H9 (cell line): ENCODE data around the gene WDR38. TPM values are rescaled to one million over a fixed set of nuclear protein-coding genes. Genes with fewer than 3 reads are reported as not detected.

ENCODE experiments used
- DNase-seq: peaks from one replicate; pipeline ENCODE4 v3.0.0-alpha.2; 2017
- H2AFZ ChIP-seq: one replicate; pipeline ENCODE4 v1.6.1; 2013; ENCODE audit warnings: mild to moderate bottlenecking, low read length, control low read depth, moderate library complexity
- H2AK5ac ChIP-seq: 2 replicates; pipeline ENCODE4 v1.6.1; 2013; ENCODE audit warnings: low read length, control low read depth, mixed read lengths; ENCODE audit not compliant: insufficient read length
- H2BK120ac ChIP-seq: one replicate; pipeline ENCODE4 v1.6.1; 2013; ENCODE audit warnings: low read depth, mild to moderate bottlenecking, low read length, control low read depth, inconsistent platforms; ENCODE audit not compliant: poor library complexity, severe bottlenecking
- H2BK12ac ChIP-seq: 2 replicates; pipeline ENCODE4 v1.6.1; 2013; ENCODE audit warnings: low read length, control low read depth, mixed read lengths, low read depth; ENCODE audit not compliant: insufficient read length
- H2BK15ac ChIP-seq: 2 replicates; pipeline ENCODE4 v1.6.1; 2013; ENCODE audit warnings: low read depth, low read length, control low read depth
- H2BK20ac ChIP-seq: one replicate; pipeline ENCODE4 v1.6.1; 2013; ENCODE audit warnings: low read depth, mild to moderate bottlenecking, low read length, control low read depth, inconsistent platforms; ENCODE audit not compliant: poor library complexity, severe bottlenecking
- H2BK5ac ChIP-seq: 2 replicates; pipeline ENCODE4 v1.6.1; 2013; ENCODE audit warnings: low read length, control low read depth, mixed read lengths; ENCODE audit not compliant: insufficient read length
- H3K14ac ChIP-seq: 2 replicates; pipeline ENCODE4 v1.6.1; 2013; ENCODE audit warnings: low read length, control low read depth; ENCODE audit not compliant: insufficient read depth
- H3K18ac ChIP-seq: 2 replicates; pipeline ENCODE4 v1.6.1; 2013; ENCODE audit warnings: low read depth, mild to moderate bottlenecking, mixed read lengths, low read length, control low read depth; ENCODE audit not compliant: insufficient read length
- H3K23ac ChIP-seq: 2 replicates; pipeline ENCODE4 v1.6.1; 2013; ENCODE audit warnings: low read length, control low read depth, mixed read lengths, low read depth; ENCODE audit not compliant: insufficient read length
- H3K23me2 ChIP-seq: 2 replicates; pipeline ENCODE4 v1.6.1; 2013; ENCODE audit warnings: low read depth, mild to moderate bottlenecking, mixed read lengths, low read length, control low read depth; ENCODE audit not compliant: insufficient read length, poor library complexity, severe bottlenecking
- H3K27ac ChIP-seq: 2 replicates; pipeline ENCODE4 v1.5.1; 2013; ENCODE audit warnings: low read length, control low read depth, mixed read lengths, low read depth; ENCODE audit not compliant: insufficient read length
- H3K27me3 ChIP-seq: 2 replicates; pipeline ENCODE4 v1.6.1; 2013; ENCODE audit warnings: low read length, control low read depth, inconsistent platforms; ENCODE audit not compliant: insufficient read depth
- H3K4ac ChIP-seq: 2 replicates; pipeline ENCODE4 v1.6.1; 2013; ENCODE audit warnings: low read depth, mild to moderate bottlenecking, control low read depth, inconsistent platforms, low read length, moderate library complexity
- H3K4me1 ChIP-seq: 2 replicates; pipeline ENCODE4 v1.6.1; 2013; ENCODE audit warnings: low read length, control low read depth, inconsistent platforms; ENCODE audit not compliant: insufficient read depth
- H3K4me2 ChIP-seq: 2 replicates; pipeline ENCODE4 v1.6.1; 2013; ENCODE audit warnings: low read length, control low read depth, mixed read lengths; ENCODE audit not compliant: insufficient read length, insufficient read depth
- H3K56ac ChIP-seq: 2 replicates; pipeline ENCODE4 v1.6.1; 2013; ENCODE audit warnings: low read depth, mild to moderate bottlenecking, mixed read lengths, low read length, control low read depth; ENCODE audit not compliant: insufficient read length
- H3K79me1 ChIP-seq: 2 replicates; pipeline ENCODE4 v1.6.1; 2013; ENCODE audit warnings: low read depth, mild to moderate bottlenecking, moderate library complexity, low read length, control low read depth, inconsistent platforms; ENCODE audit not compliant: insufficient read depth, poor library complexity, severe bottlenecking
- H3K79me2 ChIP-seq: 2 replicates; pipeline ENCODE4 v1.6.1; 2013; ENCODE audit warnings: low read length, control low read depth, inconsistent platforms; ENCODE audit not compliant: insufficient read depth
- H3K9ac ChIP-seq: 2 replicates; pipeline ENCODE4 v1.6.1; 2013; ENCODE audit warnings: low read length, control low read depth, mixed read lengths; ENCODE audit not compliant: insufficient read length; ENCODE audit errors: extremely low read depth
- H3K9me3 ChIP-seq: one replicate; pipeline ENCODE4 v1.6.1; 2013; ENCODE audit warnings: low read depth, low read length, inconsistent platforms; ENCODE audit not compliant: control insufficient read depth
- H3T11ph ChIP-seq: one replicate; pipeline ENCODE4 v1.6.1; 2013; ENCODE audit warnings: mild to moderate bottlenecking, low read length, control low read depth, inconsistent platforms
- H4K20me1 ChIP-seq: one replicate; pipeline ENCODE4 v1.6.1; 2013; ENCODE audit not compliant: control insufficient read depth, insufficient read length, insufficient read depth
- H4K5ac ChIP-seq: 2 replicates; pipeline ENCODE4 v1.6.1; 2013; ENCODE audit warnings: low read depth, mild to moderate bottlenecking, mixed read lengths, low read length, control low read depth; ENCODE audit not compliant: insufficient read length
- H4K8ac ChIP-seq: replicated peaks from 2 replicates; pipeline ENCODE4 v1.6.1; 2013; ENCODE audit warnings: low read length, control low read depth, mixed read lengths, low read depth; ENCODE audit not compliant: insufficient read length
- H4K91ac ChIP-seq: 2 replicates; pipeline ENCODE4 v1.6.1; 2013; ENCODE audit warnings: low read depth, mild to moderate bottlenecking, moderate library complexity, mixed read lengths, low read length, control low read depth; ENCODE audit not compliant: insufficient read length
- H3K27ac Mint-ChIP-seq, 3 experiments: 2 replicates in 2 of 3; 3 replicates in 1 of 3; pipeline ENCODE4 v1.8.0; 2020 to 2021; ENCODE audit warnings: mixed read lengths in 3 of 3, mild to moderate bottlenecking in 1 of 3, moderate library complexity in 1 of 3
- H3K27me3 Mint-ChIP-seq: 2 replicates; pipeline ENCODE4 v1.8.0; 2021; ENCODE audit warnings: low read depth, mild to moderate bottlenecking, moderate library complexity, mixed read lengths
- H3K36me3 Mint-ChIP-seq, 3 experiments: 2 replicates in 2 of 3; 3 replicates in 1 of 3; pipeline ENCODE4 v1.8.0; 2020 to 2021; ENCODE audit warnings: low read depth in 3 of 3, mixed read lengths in 3 of 3; ENCODE audit not compliant: insufficient read depth in 1 of 3
- H3K4me1 Mint-ChIP-seq, 2 experiments: 2 replicates each; pipeline ENCODE4 v1.8.0; 2020; ENCODE audit warnings: mixed read lengths in 2 of 2
- H3K4me3 Mint-ChIP-seq, 2 experiments: 2 replicates in 1 of 2; 3 replicates in 1 of 2; pipeline ENCODE4 v1.8.0; 2020 to 2021; ENCODE audit warnings: mild to moderate bottlenecking in 2 of 2, mixed read lengths in 2 of 2, moderate library complexity in 1 of 2
- H3K9me3 Mint-ChIP-seq, 2 experiments: 2 replicates in 1 of 2; 3 replicates in 1 of 2; pipeline ENCODE4 v1.8.0; 2020; ENCODE audit warnings: mild to moderate bottlenecking in 2 of 2, mixed read lengths in 2 of 2, moderate library complexity in 1 of 2
- WGBS: extraction: QIAGEN DNeasy Blood & Tissue Kit; methylation state at CpG from one replicate; pipeline ENCODE4 v1.1.7; 2013; ENCODE audit warnings: missing lambda C conversion rate, low lambda C conversion rate, mixed read lengths; ENCODE audit not compliant: insufficient read length; ENCODE audit errors: extremely low coverage; 5-methylcytosine and 5-hydroxymethylcytosine counted together
- total RNA-seq: library from RNA; stranded (reverse); gene quantifications from 2 replicates; pipeline ENCODE4 v1.2.1, GENCODE V29; 2021
- TF ChIP-seq, protein P1 (sequence below): fragments of 200-600 bp; sonication (generic); conservative IDR thresholded peaks from 3 replicates; pipeline ENCODE4 v1.8.0; 2021; ENCODE audit warnings: antibody characterized with exemption, mild to moderate bottlenecking

Gene WDR38
- total RNA-seq, 1 experiment from 2014 or later: not detected

DNA sequence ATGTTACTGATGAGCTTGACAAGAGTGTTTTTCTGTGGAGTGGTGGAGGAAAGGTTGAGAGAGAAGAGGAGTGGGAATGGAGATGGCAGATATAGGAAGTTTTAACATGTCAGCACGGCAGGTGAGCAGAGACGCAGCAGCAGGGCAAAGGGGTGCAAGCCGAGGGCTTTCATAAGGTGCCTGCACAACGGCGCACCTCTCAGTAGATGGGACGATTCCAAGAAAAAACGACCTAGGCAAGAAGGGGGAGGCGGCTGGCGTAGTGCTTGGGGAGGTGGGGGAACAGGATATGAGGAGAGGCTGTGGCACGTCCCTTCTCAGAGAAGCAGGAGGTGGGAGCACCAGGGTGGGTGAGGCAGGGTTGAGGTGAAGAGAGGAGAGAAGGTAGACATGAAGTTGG, 33.2 kb downstream of the WDR38 start:
- whole genome bisulfite sequencing: no CpG with 5 or more reads among the region's 10 CpGs
- Histone ChIP-seq H3K27me3 (no peaks in the 10 kb centered on the region), H3K4ac (no peak overlapping the region)

More for the DNA sequence above, 33.2 kb downstream of the WDR38 start:
- Histone ChIP-seq H2BK12ac (no peak overlapping the region), H3K23ac (no peak overlapping the region), H2AFZ (no peak overlapping the region), H4K5ac (no peak overlapping the region), H3K79me1 (no peaks in the 10 kb centered on the region), H3K56ac (no peak overlapping the region), H3T11ph (no peak overlapping the region), H2BK120ac (no peak overlapping the region), H4K91ac (no peak overlapping the region), H3K9ac (no peak overlapping the region), H3K14ac (no peak overlapping the region), H3K27ac (no peak overlapping the region), H3K23me2 (no peaks in the 10 kb centered on the region), H4K20me1 (no peaks in the 10 kb centered on the region), H4K8ac (no peak overlapping the region), H2AK5ac (no peak overlapping the region), H3K4me1 (no peaks in the 10 kb centered on the region; the same call in 1 of the 2 replicates), H2BK5ac (no peak overlapping the region), H3K18ac (no peak overlapping the region), H2BK20ac (no peak overlapping the region), H3K9me3 (no peaks in the 10 kb centered on the region), H3K4me2 (no peak overlapping the region), H3K79me2 (no peaks in the 10 kb centered on the region), H2BK15ac (no peak overlapping the region)
- no peaks in the 10 kb centered on the region for H3K27me3 Mint-ChIP-seq
- no peak for DNase-seq
- peaks cover 19 to 21% of the 10 kb centered on the region in 2 experiments for H3K4me1 Mint-ChIP-seq
- H3K9me3 Mint-ChIP-seq: no peaks in the 10 kb centered on the region; a peak in 1 of 5 replicates
- H3K36me3 Mint-ChIP-seq: peaks cover 6 to 20% (median 15%) of the 10 kb centered on the region in 3 experiments; a peak in 4 of 7 replicates
- TF ChIP-seq, protein P1, sequence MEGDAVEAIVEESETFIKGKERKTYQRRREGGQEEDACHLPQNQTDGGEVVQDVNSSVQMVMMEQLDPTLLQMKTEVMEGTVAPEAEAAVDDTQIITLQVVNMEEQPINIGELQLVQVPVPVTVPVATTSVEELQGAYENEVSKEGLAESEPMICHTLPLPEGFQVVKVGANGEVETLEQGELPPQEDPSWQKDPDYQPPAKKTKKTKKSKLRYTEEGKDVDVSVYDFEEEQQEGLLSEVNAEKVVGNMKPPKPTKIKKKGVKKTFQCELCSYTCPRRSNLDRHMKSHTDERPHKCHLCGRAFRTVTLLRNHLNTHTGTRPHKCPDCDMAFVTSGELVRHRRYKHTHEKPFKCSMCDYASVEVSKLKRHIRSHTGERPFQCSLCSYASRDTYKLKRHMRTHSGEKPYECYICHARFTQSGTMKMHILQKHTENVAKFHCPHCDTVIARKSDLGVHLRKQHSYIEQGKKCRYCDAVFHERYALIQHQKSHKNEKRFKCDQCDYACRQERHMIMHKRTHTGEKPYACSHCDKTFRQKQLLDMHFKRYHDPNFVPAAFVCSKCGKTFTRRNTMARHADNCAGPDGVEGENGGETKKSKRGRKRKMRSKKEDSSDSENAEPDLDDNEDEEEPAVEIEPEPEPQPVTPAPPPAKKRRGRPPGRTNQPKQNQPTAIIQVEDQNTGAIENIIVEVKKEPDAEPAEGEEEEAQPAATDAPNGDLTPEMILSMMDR: no peak
- no peak overlapping the region; a peak in 1 of 7 replicates for H3K27ac Mint-ChIP-seq
- H3K4me3 Mint-ChIP-seq: no peak overlapping the region
